ENCODE results near the gene HAO1. TPM values are rescaled to one million over a fixed set of nuclear protein-coding genes. Genes with fewer than 3 reads are reported as not detected.

Gene HAO1
- total and polyA plus RNA-seq, 2 experiments from 2014 or later = 1.7 to 2.7 TPM

DNA sequence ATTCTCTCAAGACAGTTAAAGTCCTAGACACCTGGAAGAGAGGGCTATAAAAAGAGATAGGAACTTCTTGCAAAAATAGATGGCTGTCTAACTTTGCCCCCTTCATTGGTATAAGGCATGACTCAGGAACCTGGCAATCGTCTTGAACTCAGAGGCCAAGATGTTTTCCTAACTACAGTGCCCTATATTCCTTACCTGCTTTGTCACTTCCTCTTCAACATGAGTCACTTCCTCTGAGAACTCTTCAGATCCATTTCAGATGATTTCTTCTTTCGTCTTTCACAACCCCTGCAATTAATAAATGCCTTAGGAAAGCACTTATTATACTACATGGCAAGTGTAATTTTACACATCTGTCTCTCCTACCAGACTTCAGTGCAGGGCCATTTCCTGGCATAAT is 83.5 kb downstream of the HAO1 start:
- H3K27me3 ChIP-seq = peaks cover under 1% of the 10 kb centered on the region
- no peaks in the 10 kb centered on the region for H3K79me2 ChIP-seq
- no peaks in the 10 kb centered on the region for H3K36me3 ChIP-seq (replicated peaks; ENCODE audit: insufficient read depth, low read depth)
- no peaks in the 10 kb centered on the region for H3K9me2 ChIP-seq (replicated peaks; ENCODE audit: insufficient read depth)
- H2AFZ ChIP-seq = no peak overlapping the region
- peaks cover 3% of the 10 kb centered on the region for H3K4me1 ChIP-seq (ENCODE audit: insufficient read depth)
- no peak for DNase-seq (ENCODE audit: low spot score)
- no peaks in the 10 kb centered on the region for H4K20me1 ChIP-seq (ENCODE audit: insufficient read depth, poor library complexity, severe bottlenecking)
- H3K4me2 ChIP-seq = no peak overlapping the region
- no peak overlapping the region for H3K4me3 ChIP-seq
- H3K9me3 ChIP-seq (ENCODE audit: low read depth) = no peaks in the 10 kb centered on the region
- no peak for TF ChIP-seq EZH2 (IDR thresholded peaks at IDR 0.05; ENCODE audit: borderline replicate concordance)
- TF ChIP-seq, protein P1, sequence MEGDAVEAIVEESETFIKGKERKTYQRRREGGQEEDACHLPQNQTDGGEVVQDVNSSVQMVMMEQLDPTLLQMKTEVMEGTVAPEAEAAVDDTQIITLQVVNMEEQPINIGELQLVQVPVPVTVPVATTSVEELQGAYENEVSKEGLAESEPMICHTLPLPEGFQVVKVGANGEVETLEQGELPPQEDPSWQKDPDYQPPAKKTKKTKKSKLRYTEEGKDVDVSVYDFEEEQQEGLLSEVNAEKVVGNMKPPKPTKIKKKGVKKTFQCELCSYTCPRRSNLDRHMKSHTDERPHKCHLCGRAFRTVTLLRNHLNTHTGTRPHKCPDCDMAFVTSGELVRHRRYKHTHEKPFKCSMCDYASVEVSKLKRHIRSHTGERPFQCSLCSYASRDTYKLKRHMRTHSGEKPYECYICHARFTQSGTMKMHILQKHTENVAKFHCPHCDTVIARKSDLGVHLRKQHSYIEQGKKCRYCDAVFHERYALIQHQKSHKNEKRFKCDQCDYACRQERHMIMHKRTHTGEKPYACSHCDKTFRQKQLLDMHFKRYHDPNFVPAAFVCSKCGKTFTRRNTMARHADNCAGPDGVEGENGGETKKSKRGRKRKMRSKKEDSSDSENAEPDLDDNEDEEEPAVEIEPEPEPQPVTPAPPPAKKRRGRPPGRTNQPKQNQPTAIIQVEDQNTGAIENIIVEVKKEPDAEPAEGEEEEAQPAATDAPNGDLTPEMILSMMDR (IDR thresholded peaks at IDR 0.05; ENCODE audit: poor library complexity) = no peak
- no peak overlapping the region for H3K27ac ChIP-seq
- 38% methylated on average over 2 of the region's 2 CpGs for WGBS (ENCODE audit: low lambda C conversion rate, missing lambda C conversion rate)

DNA sequence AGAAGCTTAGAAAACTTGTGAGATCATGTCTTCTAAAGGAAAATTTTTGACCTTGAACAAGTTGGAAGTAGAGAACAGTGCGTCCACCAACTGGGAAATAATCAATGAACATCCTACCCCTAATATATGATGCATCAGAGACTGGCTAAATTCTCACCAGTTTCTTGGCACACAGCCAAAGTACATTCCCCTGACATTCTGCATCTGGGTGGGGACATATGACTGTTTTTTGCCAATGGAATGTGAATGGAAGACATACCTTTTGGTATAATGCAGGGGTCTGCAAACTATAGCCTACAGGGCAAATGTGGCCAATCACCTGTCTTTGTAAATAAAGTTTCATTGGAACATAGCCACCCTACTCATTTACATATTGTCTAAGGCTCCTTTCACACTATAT is 84.7 kb downstream of the HAO1 start:
- 96% methylated on average over 1 of the region's 1 CpG for WGBS (ENCODE audit: low lambda C conversion rate, missing lambda C conversion rate)
- no peak overlapping the region for H3K4me3 ChIP-seq
- no peaks in the 10 kb centered on the region for H3K27me3 ChIP-seq
- no peak overlapping the region for H3K4me2 ChIP-seq
- H3K9me2 ChIP-seq (replicated peaks; ENCODE audit: insufficient read depth) = no peaks in the 10 kb centered on the region
- no peaks in the 10 kb centered on the region for H4K20me1 ChIP-seq (ENCODE audit: insufficient read depth, poor library complexity, severe bottlenecking)
- H3K27ac ChIP-seq = no peak overlapping the region
- H3K36me3 ChIP-seq (replicated peaks; ENCODE audit: insufficient read depth, low read depth) = no peaks in the 10 kb centered on the region
- no peak for DNase-seq (ENCODE audit: low spot score)
- H2AFZ ChIP-seq = no peak overlapping the region
- no peaks in the 10 kb centered on the region for H3K79me2 ChIP-seq
- peaks cover 3% of the 10 kb centered on the region for H3K4me1 ChIP-seq (ENCODE audit: insufficient read depth)
- no peaks in the 10 kb centered on the region for H3K9me3 ChIP-seq (ENCODE audit: low read depth)
- no peak for TF ChIP-seq EZH2phosphoT487 (IDR thresholded peaks at IDR 0.05; ENCODE audit: low read depth, severe bottlenecking, unreplicated experiment)
- no peak for TF ChIP-seq EZH2 (IDR thresholded peaks at IDR 0.05; ENCODE audit: borderline replicate concordance)
- TF ChIP-seq, protein P1 (IDR thresholded peaks at IDR 0.05; ENCODE audit: poor library complexity) = no peak

DNA sequence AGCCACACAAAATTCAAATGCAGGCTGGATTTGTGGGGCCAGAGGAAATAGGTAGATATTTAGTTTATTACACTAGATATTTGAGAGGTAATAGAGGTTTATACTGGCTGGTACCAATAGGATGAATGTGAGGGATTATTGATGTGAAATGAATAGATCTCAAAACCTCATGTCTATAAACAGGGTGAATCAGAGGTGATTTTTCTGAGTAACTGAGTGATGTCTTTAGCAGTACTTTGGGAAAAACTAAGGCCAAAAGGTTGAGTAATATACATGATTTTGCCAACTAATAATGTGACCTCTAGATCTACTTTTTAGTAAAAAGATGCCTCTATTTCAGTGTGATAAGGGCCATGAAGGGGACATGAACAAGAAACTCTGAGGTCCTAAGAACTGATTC is 86.8 kb downstream of the HAO1 start:
- no peak for DNase-seq (ENCODE audit: low spot score)
- no peaks in the 10 kb centered on the region for H3K4me1 ChIP-seq (ENCODE audit: insufficient read depth)
- H3K9me3 ChIP-seq (ENCODE audit: low read depth) = no peaks in the 10 kb centered on the region
- H3K79me2 ChIP-seq = no peaks in the 10 kb centered on the region
- no peak overlapping the region for H2AFZ ChIP-seq
- H3K27me3 ChIP-seq = no peaks in the 10 kb centered on the region
- no peaks in the 10 kb centered on the region for H4K20me1 ChIP-seq (ENCODE audit: insufficient read depth, poor library complexity, severe bottlenecking)
- TF ChIP-seq, protein P1 (IDR thresholded peaks at IDR 0.05; ENCODE audit: poor library complexity) = no peak
- TF ChIP-seq EZH2phosphoT487 (IDR thresholded peaks at IDR 0.05; ENCODE audit: low read depth, severe bottlenecking, unreplicated experiment) (no peak), EZH2 (IDR thresholded peaks at IDR 0.05; ENCODE audit: borderline replicate concordance) (no peak)
- H3K9me2 ChIP-seq (replicated peaks; ENCODE audit: insufficient read depth) = no peaks in the 10 kb centered on the region
- no peaks in the 10 kb centered on the region for H3K36me3 ChIP-seq (replicated peaks; ENCODE audit: insufficient read depth, low read depth)
- H3K4me3 ChIP-seq = no peak overlapping the region
- H3K4me2 ChIP-seq = no peak overlapping the region
- H3K27ac ChIP-seq = no peak overlapping the region
